ENCODE measurements around the gene TFF3.

TFF3 gene, protein sequence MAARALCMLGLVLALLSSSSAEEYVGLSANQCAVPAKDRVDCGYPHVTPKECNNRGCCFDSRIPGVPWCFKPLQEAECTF

DNA sequence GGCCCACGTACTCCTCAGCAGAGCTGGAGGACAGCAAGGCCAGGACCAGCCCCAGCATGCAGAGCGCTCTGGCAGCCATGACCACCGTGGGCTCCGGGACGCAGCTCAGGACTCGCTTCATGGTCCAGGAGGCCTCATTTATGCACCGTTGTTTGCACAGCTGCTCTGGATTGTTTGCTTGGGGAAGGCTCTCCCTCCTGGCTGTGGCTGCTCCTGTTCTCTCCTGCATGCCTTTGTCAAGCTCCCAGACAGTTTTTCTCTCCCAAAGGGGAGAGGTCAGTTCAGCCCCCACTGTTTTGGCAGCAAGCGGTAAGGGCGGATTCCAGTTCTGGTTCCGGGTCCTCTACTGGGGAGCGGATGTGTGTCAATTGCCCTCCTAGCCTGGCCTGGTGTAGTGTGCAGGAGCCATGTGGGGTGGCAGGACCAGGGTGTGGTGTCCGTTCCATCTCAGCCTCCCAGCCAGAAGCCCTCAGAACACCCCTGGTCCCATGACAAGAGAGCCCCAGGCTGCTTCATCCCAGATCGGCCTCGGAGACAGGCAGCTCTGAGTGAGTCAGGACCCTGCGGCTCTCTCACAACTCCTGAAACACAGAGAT lies at the start of gene TFF3:
TFF3 (minus strand) TSS at position 114 of the 596 bp plus-strand sequence; CDS start at position 79, 35 bp downstream.
- DNase-seq (ENCODE audit: low spot score) = no peak

DNA sequence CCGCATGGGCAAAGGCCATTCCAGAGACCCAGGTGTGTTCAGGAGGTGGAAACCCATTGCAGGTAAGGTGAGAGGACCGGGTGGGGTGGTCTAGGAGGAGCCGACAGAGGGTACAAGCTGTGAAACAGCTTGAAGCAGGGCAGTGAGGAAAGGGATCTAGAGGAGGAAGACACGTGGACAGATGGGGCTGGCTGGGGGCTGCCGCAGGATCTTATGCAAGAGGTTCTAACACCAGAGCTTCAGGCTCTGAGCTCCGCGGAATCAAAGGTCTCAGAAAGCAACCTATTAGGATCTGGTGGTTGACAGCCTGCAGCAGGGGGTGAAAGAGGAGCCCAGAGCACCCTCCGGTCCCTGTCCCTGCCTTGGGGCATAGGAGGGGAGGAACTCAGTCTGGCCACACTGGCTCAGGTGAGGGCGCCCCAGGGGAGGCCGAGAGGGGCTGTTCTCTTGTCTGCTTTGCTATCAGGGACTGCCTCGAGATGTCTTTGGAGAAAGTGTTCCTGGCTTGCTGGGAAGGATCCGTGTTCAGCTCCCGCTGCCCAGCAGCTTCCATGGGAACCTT lies 49.2 kb upstream of the TFF3 start:
- no peak for DNase-seq (ENCODE audit: low spot score)

DNA sequence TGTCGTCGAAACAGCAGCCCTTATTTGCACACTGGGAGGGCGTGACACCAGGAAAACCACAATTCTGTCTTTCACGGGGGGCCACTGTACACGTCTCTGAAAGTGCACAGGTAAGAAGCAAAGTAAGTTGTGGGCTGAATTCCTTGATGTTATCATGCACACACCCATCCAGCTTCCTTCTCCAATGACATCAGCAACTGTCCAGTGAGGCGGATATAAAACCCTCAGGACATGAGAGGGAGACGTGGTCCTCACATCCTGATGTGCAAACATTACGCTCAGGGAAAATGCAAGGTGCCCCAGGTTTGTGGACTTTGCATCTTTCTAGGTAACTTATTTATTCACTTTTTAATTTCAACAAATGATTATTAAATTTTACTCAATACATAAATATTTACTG lies 48.1 kb upstream of the TFF3 start:
- no peak for DNase-seq (ENCODE audit: low spot score)

DNA sequence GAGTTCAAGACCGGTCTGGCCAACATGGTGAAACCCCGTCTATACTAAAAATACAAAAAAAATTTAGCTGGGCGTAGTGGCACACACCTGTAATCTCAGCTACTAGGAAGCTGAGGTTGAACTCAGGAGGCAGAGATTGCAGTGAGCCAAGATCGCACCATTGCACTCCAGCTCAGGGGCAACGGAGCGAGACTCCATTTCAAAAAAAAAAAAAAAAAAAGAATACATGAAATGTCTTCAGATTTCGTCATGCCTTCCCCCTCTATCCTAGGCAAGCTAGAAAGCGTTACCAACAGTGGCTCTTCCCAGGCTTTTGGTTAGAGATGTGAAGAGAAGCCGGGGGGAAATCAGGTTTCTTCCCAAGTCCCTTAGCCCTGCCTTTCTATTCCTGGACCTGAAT lies 47.5 kb upstream of the TFF3 start:
- no peak for DNase-seq (ENCODE audit: low spot score)

DNA sequence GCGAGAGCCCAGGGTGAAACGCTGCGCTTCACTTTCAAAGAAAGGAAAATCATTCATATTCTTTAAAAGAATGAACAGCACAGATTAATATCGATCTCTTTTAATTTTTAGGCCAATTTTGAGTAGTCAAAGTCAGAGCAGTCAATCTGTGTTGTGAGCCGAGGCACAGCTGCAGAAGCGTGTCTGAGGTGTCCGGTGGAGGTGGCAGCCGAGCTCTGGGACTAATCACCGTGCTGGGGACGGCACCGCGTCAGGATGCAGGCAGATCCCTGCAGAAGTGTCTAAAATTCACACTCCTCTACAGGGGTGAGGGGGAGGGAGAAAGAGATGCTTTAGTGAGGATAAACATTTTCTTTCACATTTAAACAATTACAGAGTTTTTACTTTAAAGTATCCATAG lies 47.0 kb upstream of the TFF3 start:
- no peak for DNase-seq (ENCODE audit: low spot score)

DNA sequence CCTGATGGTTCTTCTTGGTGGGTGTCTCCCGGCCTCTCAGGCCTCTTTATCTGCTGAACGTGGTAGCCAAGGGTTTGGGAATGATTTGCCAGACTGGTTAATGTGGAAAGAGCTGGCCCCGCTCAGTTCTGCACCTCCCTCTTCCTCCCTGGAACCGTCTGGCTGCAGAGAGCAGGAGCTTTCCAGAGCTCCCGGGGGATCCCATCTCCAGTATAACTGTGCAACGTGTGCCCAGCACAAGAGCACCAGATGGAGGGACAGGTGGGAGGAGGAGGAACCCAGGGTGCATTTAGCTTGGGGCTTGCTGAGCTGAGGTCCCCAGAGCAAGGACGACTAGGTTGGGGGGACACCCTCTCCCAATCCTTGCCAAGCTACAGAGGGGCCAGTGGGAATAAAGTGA lies 46.1 kb upstream of the TFF3 start:
- DNase-seq (ENCODE audit: low spot score) = no peak

DNA sequence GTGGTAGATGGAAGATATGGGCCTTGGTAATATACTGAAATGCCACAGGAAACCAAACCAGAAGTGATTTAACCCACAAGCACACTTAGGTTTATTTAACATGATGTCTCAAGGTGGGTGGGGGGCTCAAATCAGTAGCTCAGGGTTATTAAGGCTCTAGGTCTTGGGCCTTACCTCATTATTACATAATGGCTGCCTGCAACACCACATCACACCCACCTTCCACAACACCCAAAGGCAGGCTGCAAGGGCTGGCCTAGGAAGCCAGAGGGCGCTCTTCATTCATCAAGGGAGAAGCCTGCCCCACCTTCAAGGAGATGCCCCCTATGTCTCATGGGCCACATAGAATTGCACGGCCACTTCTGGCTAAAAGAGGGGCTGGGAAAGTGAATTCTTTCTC lies 45.1 kb upstream of the TFF3 start:
- DNase-seq (ENCODE audit: low spot score) = no peak

DNA sequence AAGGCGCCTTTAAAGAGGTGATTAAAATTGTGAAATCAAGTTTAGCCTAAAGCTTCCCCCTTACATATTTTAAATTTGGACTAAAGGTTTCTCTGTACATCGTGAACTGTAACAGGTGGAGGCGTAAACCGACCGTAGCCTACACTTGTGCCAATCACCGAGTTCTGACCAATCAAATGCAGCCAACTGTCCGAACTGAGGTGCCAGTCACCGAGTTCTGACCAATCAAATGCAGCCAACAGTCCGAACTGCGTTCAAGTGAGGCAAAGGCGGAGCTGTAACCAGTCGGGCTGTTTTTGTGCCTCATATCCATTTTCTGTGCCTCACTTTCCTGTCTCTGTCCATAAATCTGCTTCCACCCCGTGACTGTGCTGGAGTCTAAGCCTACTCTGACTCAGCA lies 43.7 kb upstream of the TFF3 start:
- DNase-seq (ENCODE audit: low spot score) = no peak

DNA sequence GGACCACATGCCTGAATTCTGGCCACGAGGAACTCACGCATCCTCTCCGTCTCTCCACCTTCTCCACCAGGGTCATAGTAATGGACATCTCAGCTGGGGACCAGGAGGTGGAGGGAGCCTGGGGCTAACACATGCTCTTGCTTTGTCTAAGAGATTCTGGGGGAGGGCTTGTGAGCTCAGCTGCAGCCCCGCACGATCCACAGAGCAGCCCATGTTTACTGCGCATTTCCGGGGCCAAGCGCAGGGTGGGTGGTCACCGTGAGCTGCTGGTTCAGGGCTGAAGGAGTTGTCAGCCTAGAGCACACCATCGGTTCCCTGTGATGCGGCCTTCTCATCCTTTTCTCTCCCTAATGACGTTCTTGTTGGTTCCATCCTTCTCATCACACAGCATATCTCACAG lies 43.1 kb upstream of the TFF3 start:
- no peak for DNase-seq (ENCODE audit: low spot score)

DNA sequence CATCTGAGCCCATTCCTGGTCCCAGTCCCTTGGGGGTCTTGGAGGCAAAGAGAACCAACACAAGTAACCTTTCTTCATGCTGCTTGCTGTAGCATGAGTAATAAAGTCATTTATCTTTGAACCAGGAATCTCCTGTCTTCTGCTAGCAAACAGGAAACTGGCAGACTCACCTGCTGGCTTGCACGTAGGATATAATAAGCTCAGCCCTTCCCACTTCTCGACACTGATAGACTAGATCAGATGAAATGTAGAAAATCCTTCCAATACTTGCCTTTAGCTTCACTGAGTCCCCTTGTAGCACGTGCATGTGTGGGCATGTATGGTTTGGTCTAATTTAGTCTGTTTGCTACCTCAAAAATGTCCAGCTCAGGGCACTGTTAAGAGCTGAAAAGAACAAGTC lies 42.1 kb upstream of the TFF3 start:
- no peak for DNase-seq (ENCODE audit: low spot score)

DNA sequence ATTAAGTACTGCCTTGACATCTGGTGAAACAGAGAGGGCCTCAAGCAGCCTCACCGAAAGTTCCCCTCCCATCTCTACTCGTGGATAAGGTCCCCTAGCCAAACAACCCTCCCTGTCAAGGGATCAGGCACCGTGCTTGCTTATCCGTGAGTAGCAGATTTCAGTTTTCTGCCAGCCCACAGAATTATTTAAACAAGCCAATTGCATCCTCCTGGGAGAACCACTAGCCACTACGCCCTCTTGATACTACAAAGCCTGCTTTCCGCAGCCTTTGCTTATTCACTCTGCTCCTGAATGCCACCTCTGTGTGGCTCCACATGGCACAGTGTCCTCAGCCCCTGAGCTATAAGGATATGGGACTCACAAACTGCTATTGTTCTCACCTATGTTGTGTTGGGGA lies 41.4 kb upstream of the TFF3 start:
- no peak for DNase-seq (ENCODE audit: low spot score)

DNA sequence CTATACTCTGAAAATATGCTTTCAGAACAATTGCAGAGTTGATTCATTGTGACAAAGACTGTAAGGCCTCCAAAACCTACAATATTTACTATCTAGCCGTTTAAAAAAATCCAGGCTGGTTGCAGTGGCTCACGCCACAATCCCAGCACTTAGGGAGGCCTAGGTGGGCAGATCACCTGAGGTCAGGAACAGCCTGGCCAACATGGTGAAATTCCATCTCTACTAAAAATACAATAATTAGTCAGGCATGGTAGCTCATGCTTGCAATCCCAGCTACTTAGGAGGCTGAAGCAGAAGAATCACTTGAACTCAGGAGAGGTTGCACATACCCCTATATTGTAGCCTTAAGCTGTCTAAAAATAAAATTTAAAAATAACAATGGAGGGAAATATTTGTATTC lies 40.8 kb upstream of the TFF3 start:
- DNase-seq (ENCODE audit: low spot score) = no peak

DNA sequence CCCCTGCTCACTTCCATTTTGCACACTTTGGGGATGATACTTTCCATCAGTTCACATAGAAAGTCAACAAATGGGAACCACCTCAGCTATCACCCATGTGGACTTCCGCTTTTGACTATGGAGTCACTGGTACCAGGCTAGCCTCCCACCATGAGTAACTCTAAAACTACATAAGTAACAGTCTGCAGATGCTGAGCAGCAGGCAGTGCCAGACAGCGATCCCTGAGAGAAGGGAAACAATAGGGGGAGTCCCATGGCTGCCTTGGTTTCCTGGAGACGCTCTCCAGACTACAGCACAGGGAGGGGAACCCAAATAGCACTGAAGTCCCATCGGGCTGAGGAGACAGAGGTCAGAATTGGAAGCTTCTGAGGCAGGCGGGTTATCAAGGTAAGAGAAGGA lies 38.4 kb upstream of the TFF3 start:
- DNase-seq (ENCODE audit: low spot score) = no peak

DNA sequence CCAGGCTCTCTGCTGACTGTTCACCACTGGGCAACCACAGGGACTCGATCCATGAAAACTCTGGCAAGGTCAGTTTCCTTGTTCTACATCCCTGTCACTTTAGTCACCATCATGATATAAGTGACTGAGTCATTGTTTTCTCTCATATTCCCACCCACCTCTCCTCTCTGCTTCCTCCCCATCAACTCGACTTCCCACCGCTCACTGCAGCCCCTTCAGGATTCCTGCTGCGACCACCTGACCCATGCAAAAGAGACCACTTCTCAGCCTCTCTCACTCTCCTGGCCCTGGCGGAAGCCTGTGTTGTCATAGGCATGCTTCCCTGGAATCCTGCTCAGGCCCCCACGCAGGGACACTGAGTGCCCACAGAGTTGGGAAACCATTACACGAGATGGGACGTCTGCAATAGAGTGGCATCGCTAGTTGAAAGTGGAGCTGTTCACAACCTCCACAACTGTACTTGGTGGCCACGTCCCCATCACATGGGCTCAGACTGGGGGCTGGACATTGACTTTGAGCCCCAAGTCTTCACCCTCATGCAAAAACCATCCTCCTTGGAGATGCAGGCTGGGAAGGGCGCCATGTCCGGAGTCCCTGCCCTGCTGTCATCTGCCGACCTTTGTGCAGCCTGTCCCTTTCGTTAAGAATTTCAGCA lies 37.4 kb upstream of the TFF3 start:
- DNase-seq (ENCODE audit: low spot score) = no peak

DNA sequence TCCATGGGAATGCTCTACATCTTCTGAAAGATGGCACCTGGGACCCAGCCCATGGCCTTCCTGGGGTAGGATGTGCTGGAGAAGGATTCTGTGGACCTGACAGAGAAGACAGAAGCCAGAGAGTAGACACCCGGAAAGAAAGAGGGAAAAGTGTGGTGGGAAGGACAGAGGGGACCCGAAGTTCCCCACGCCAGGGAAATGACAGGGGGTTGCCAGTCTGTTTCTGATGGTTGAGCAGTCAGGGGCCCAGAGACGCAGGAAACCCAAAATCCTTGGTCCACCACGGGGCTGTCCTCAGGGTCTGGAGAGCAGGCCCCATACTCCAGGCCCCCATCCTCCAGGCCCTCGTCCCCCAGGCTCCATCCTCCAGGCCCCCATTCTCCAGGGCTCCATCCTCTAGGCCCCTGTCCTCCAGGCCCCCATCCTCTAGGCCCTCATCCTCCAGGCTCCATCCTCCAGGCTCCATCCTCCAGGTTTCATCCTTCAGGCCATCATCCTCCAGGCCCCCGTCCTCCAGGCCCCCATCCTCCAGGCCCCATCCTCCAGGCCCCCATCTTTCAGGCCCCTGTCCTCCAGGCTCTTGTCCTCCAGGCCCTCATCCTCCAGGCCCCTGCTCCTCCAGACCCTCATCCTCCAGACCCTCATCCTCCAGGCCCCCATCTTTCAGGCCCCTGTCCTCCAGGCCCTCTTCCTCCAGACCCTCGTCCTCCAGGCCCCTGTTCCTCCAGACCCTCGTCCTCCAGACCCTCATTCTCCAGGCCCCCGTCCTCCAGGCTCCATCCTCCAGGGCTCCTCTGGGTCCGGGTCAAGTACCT lies 36.6 kb upstream of the TFF3 start:
- no peak for DNase-seq (ENCODE audit: low spot score)

DNA sequence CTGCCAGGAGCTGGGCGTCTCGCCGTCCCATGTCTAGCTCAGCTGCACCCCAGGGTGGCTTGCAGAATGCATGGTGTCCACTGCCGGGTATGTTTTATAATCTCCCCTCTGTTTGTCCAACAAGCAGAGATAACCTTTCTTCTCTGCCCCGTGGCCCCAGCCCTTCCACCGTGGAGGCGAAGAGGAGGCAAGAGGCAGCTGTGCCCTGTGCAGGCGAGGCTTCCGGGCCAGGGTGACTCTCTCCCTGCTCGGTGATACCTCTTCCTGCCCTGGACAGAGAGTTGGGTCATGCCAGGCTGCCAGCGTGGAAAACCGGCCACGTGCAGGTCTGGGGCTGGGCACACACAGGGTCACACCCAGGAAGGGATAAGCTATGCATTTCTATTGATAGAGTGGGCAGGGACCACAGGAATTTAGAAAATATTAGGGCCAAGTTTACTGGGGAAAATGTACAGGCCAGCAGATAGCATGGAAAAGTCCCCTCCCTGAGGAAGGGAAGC lies 35.8 kb upstream of the TFF3 start, which contains the start of gene TFF2:
TFF2 (minus strand) TSS at position 68 of the 500 bp plus-strand sequence; CDS start at position 31, 37 bp downstream.
- DNase-seq (ENCODE audit: low spot score) = no peak

DNA sequence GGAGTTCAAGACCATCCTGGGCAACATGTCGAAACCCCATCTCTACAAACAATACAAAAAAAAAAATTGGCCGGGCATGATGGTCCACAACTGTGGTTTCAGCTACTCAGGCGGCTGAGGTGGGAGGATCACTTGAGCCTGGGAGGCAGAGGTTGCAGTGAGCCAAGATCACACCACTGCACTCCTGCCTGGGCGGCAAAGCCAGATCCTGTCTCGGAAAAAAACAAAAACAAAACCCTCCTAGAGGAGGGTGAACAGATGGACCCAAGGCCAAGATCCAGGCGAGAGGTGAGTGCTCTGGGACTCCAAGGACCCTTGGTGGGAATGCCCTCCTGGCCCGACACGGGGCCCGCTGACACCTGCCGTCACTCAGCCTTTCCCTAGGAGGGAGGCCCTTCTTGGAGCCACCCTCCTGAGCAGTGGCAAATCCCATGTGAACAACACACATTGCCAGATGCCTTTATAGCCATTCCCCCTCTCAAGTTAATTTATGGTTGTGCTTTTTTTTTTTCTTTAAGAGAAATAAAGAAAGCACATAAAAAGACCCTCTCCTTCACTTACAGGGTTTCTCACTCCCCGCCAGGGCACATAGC lies 35.2 kb upstream of the TFF3 start:
- DNase-seq (ENCODE audit: low spot score) = no peak

DNA sequence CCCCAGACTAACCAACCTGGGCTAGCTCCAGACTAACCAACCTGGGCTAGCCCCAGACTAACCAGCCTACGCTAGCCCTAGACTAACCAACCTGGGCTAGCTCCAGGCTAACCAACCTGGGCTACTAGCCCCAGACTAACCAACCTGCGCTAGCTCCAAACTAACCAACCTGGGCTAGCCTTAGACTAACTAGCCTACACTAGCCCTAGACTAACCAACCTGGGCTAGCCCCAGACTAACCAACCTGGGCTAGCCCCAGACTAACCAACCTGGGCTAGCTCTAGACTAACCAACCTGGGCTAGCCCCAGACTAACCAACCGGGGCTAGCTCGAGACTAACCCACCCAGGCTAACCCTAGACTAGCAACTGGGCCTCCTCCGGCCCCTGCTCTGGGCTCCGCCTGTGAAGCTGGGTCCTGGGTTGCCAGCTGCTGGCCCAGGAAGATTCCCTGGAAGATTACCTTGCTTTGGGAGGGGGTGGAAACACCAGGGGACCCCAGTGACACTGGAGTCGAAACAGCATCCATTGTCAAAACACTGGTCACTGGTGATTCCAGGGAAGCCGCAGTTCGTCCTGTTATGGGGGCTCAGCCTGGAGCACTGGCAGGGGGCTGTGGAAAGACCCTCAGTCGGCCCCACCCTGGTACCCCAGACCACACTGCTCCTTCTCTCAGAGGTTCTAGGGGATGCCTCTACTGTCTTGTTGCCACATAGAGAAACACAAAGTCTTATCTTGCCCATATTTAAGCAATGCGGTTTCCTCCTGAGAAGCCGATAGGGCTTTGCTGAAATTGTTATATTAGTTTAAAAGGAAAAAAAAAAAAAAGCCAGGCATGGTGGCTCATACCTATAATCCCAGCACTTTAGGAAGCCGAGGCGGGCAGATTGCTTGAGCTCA lies 34.5 kb upstream of the TFF3 start:
- DNase-seq (ENCODE audit: low spot score) = no peak

DNA sequence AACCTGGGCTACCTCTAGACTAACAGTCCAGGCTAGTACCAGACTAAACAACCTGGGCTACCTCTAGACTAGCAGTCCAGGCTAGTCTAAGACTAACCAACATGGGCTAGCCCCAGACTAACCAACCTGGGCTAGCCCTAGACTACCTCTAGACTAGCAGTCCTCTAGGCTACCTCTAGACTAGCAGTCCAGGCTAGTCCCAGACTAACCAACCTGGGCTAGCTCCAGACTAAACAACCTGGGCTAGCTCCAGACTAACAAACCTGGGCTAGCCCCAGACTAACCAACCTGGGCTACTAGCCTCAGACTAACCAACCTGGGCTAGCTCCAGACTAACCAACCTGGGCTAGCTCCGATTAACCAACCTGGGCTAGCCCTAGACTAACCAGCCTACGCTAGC lies 33.6 kb upstream of the TFF3 start:
- DNase-seq (ENCODE audit: low spot score) = no peak

DNA sequence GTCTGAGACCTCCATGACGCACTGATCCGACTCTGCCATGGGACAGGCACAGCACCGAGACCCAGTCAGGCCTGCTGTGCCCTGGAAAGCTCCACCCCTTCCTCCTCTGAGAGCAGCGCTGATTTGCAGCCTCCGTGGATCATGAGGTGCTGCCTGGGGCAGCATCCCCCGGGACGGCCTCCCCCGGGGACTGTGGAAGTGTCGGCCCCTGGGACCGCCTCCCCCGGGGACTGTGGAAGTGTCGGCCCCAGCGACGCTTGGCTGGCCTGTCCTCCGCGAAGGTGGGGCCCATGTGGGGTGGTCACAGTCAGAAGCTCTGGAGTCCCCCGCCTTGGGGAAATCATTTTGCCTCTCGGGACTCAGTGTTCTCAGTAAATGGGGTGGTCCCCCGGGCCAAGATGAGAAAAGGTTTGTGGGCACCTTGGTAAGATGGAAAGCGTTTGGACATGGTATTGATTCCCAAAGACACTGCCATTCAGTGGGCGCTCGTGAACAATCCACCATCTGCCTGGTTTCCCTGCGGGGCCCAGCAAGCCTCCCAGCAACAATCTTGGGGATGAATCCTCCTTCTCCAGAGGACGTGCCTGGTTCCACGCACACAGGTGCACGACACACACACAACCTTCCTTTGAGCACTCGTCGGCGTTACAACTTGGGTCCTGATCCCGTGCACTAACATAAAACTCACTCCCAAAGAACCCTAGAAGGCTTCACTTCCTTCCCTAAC lies 32.6 kb upstream of the TFF3 start:
- DNase-seq (ENCODE audit: low spot score) = no peak

All from putamen (tissue), 1 donor.